Naive thymus-derived CD4-positive, alpha-beta T cell (primary cell): ENCODE results near the gene LRRN4CL. TPM values are rescaled to one million over a fixed set of nuclear protein-coding genes. Genes with fewer than 3 reads are reported as not detected.

Experiments used
- ATAC-seq: fragments of 150-1000 bp; cut with Tn5 transposase; 2 replicates; pipeline ENCODE4 v1.10.0; 2021; ENCODE audit warnings: mild to moderate bottlenecking, moderate library complexity
- CTCF ChIA-PET: fragments of 350-600 bp; sonication (Branson Sonifier 250); formaldehyde crosslinking; loops from one replicate; lab custom pipeline; 2021; ENCODE audit warnings: antibody characterized with exemption; lab: Charles Lee
- POLR2A ChIA-PET: fragments of 350-600 bp; sonication (Branson Sonifier 250); formaldehyde crosslinking; loops from one replicate; lab custom pipeline; 2021; ENCODE audit warnings: antibody characterized with exemption, inconsistent platforms; lab: Charles Lee
- DNase-seq, 9 donors: peaks; one replicate each; pipeline versions ENCODE4 v3.0.0 to v3.0.0-alpha.2; 2020 to 2022; ENCODE audit warnings: mixed read lengths in 1 of 9
- H3K27ac ChIP-seq: one replicate; pipeline ENCODE4 v1.7.0; 2013; ENCODE audit warnings: mild to moderate bottlenecking, low read depth, low read length, moderate library complexity
- H3K27me3 ChIP-seq, 2 donors: one replicate each; pipeline ENCODE4 v1.7.0; 2013; ENCODE audit warnings: low read length in 2 of 2, mild to moderate bottlenecking in 2 of 2, moderate library complexity in 2 of 2; ENCODE audit not compliant: control insufficient read depth in 2 of 2, insufficient read depth in 2 of 2
- H3K36me3 ChIP-seq, 3 experiments: 1 replicate in 2 of 3; 2 replicates in 1 of 3; pipeline ENCODE4 v1.7.0; 2013; ENCODE audit warnings: low read length in 3 of 3, mild to moderate bottlenecking in 3 of 3, moderate library complexity in 1 of 3; ENCODE audit not compliant: insufficient read depth in 3 of 3, control insufficient read depth in 2 of 3
- H3K4me1 ChIP-seq, 2 donors: one replicate each; pipeline ENCODE4 v1.7.0; 2013; ENCODE audit warnings: low read length in 2 of 2, mild to moderate bottlenecking in 2 of 2, moderate library complexity in 1 of 2; ENCODE audit not compliant: control insufficient read depth in 2 of 2, insufficient read depth in 2 of 2
- H3K4me3 ChIP-seq: 2 replicates; pipeline ENCODE4 v1.7.0; 2013; ENCODE audit warnings: mild to moderate bottlenecking, low read length
- H3K9me3 ChIP-seq, 3 experiments: 1 replicate in 2 of 3; 2 replicates in 1 of 3; pipeline ENCODE4 v1.7.0; 2013; ENCODE audit warnings: low read length in 3 of 3; ENCODE audit not compliant: control insufficient read depth in 2 of 3
- H3K27ac Mint-ChIP-seq, 9 donors: one replicate each; pipeline ENCODE4 v1.8.0; 2020 to 2022; ENCODE audit warnings: mixed read lengths in 9 of 9, mild to moderate bottlenecking in 8 of 9, moderate library complexity in 5 of 9, inconsistent platforms in 2 of 9
- H3K27me3 Mint-ChIP-seq, 5 donors: one replicate each; pipeline ENCODE4 v1.8.0; 2021 to 2022; ENCODE audit warnings: mixed read lengths in 5 of 5, mild to moderate bottlenecking in 1 of 5
- H3K36me3 Mint-ChIP-seq, 5 donors: one replicate each; pipeline ENCODE4 v1.8.0; 2020 to 2022; ENCODE audit warnings: mixed read lengths in 5 of 5, mild to moderate bottlenecking in 3 of 5, inconsistent platforms in 1 of 5
- H3K4me1 Mint-ChIP-seq, 7 donors: one replicate each; pipeline ENCODE4 v1.8.0; 2020 to 2022; ENCODE audit warnings: mixed read lengths in 7 of 7, mild to moderate bottlenecking in 3 of 7, inconsistent platforms in 1 of 7
- H3K4me3 Mint-ChIP-seq, 10 donors: one replicate each; pipeline ENCODE4 v1.8.0; 2020 to 2022; ENCODE audit warnings: mild to moderate bottlenecking in 10 of 10, mixed read lengths in 10 of 10, moderate library complexity in 6 of 10, inconsistent platforms in 2 of 10
- H3K9me3 Mint-ChIP-seq, 11 donors: one replicate each; pipeline ENCODE4 v1.8.0; 2020 to 2022; ENCODE audit warnings: mixed read lengths in 11 of 11, mild to moderate bottlenecking in 4 of 11, inconsistent platforms in 1 of 11, moderate library complexity in 1 of 11
- intact Hi-C, 2 donors: fragments of 100-400 bp; cut with micrococcal nuclease; formaldehyde crosslinking; loops; one replicate each; pipeline ENCODE4 v1.15.1; 2023
- polyA plus RNA-seq, 2 donors: library from polyadenylated mRNA; unstranded; fragments of 300-500 nt; fragmentation: Illumina TruSeq; gene quantifications; one replicate each; pipeline ENCODE4 v1.2.3, GENCODE V29; 2021
- total RNA-seq, 6 experiments: library from RNA in 5 of 6; stranded (reverse) in 5 of 6; gene quantifications; 1 replicate in 5 of 6; 2 replicates in 1 of 6; pipeline ENCODE4 v1.2.3 and lab custom pipeline; 2021 to 2026

LRRN4CL gene
- total and polyA plus RNA-seq, 7 experiments from 2014 or later, result 0.12 to 0.38 (median 0.24) TPM; not detected in 4

GRCh38 chr11:62724171-62724570 is 34.8 kb upstream of the LRRN4CL start:
- intact Hi-C loops, result no loop called here
- H3K4me1 Mint-ChIP-seq, result peaks cover 23 to 71% (median 62%) of the 10 kb centered on the region in 7 donors
- ChIA-PET POLR2A (interaction anchor here (0.6 to 17.5 kb wide), 15 partner anchors 13 to 171 kb away, joined by 3 to 347 read pairs (median 4); partner anchors contain the start of genes B3GAT3, BSCL2, GNG3 and POLR2G), CTCF (interaction anchor here (1.1 to 1.5 kb wide), 2 partner anchors 133 to 138 kb away, joined by 3 read pairs; partner anchors contain the start of gene TUT1)
- DNase-seq, result no peak
- H3K36me3 Mint-ChIP-seq, result peaks cover 0 to 60% (median 44%) of the 10 kb centered on the region in 5 donors
- peaks cover 0 to 2% (median 0%) of the 10 kb centered on the region in 5 donors for H3K27me3 Mint-ChIP-seq
- peak overlapping the region; percentile 91 to 99 (median 96) for H3K4me3 Mint-ChIP-seq
- Histone ChIP-seq H3K4me1 (peaks cover 25 to 28% of the 10 kb centered on the region in 2 donors), H3K4me3 (no peak overlapping the region), H3K27me3 (no peaks in the 10 kb centered on the region), H3K27ac (peak overlapping the region; percentile 92), H3K36me3 (peaks cover 30 to 58% (median 44%) of the 10 kb centered on the region in 3 experiments), H3K9me3 (no peaks in the 10 kb centered on the region)
- peaks cover 0 to 8% (median 0%) of the 10 kb centered on the region in 11 donors for H3K9me3 Mint-ChIP-seq
- ATAC-seq, result no peak
- H3K27ac Mint-ChIP-seq, result peak overlapping the region in 7 of 9 donors; percentile 18 to 97 (median 64)

GRCh38 chr11:62721994-62722393 is 32.7 kb upstream of the LRRN4CL start:
- no peaks in the 10 kb centered on the region for H3K27me3 ChIP-seq
- ChIA-PET POLR2A (interaction anchor here (17.5 kb wide), 1 partner anchor 11 kb away, joined by 347 read pairs; the partner anchor contains the start of genes BSCL2 and GNG3), CTCF (no interaction called here)
- H3K36me3 Mint-ChIP-seq, result peaks cover 0 to 68% (median 57%) of the 10 kb centered on the region in 5 donors
- H3K4me1 ChIP-seq, result peaks cover 24 to 25% of the 10 kb centered on the region in 2 donors
- no peak for ATAC-seq
- H3K9me3 ChIP-seq, result no peaks in the 10 kb centered on the region
- peak overlapping the region in 1 of 10 donors; percentile 13 for H3K4me3 Mint-ChIP-seq
- intact Hi-C loops, result no loop called here
- H3K9me3 Mint-ChIP-seq, result peaks cover 0 to 4% (median 0%) of the 10 kb centered on the region in 11 donors
- DNase-seq, result no peak
- no peak overlapping the region for H3K27ac ChIP-seq
- H3K27ac Mint-ChIP-seq, result peak overlapping the region in 4 of 9 donors; percentile 18 to 57 (median 30)
- no peaks in the 10 kb centered on the region for H3K27me3 Mint-ChIP-seq
- H3K4me3 ChIP-seq, result no peak overlapping the region
- H3K4me1 Mint-ChIP-seq, result peaks cover 30 to 75% (median 66%) of the 10 kb centered on the region in 7 donors
- H3K36me3 ChIP-seq, result peaks cover 44 to 76% (median 54%) of the 10 kb centered on the region in 3 experiments

GRCh38 chr11:62719302-62719978 is 30.1 kb upstream of the LRRN4CL start:
- Histone ChIP-seq H3K4me1 (peaks cover 7 to 9% of the 10 kb centered on the region in 2 donors), H3K36me3 (peaks cover 61 to 96% (median 77%) of the 10 kb centered on the region in 3 experiments), H3K27ac (no peak overlapping the region), H3K9me3 (no peaks in the 10 kb centered on the region), H3K4me3 (no peak overlapping the region), H3K27me3 (no peaks in the 10 kb centered on the region)
- no peak overlapping the region for H3K4me3 Mint-ChIP-seq
- intact Hi-C loops, result no loop called here
- peaks cover 4 to 73% (median 63%) of the 10 kb centered on the region in 5 donors for H3K36me3 Mint-ChIP-seq
- DNase-seq, result no peak
- POLR2A ChIA-PET, result interaction anchor here (0.5 to 17.5 kb wide), 6 partner anchors 8 to 162 kb away, joined by 3 to 347 read pairs (median 3); partner anchors contain the start of genes BSCL2, GNG3 and HNRNPUL2
- peak overlapping the region in 4 of 9 donors; percentile 16 to 63 (median 47) for H3K27ac Mint-ChIP-seq
- no peaks in the 10 kb centered on the region for H3K27me3 Mint-ChIP-seq
- peaks cover 19 to 74% (median 56%) of the 10 kb centered on the region in 7 donors for H3K4me1 Mint-ChIP-seq
- CTCF ChIA-PET, result no interaction called here
- ATAC-seq, result no peak
- no peaks in the 10 kb centered on the region for H3K9me3 Mint-ChIP-seq

- CTCF ChIA-PET, result no interaction called here
- POLR2A ChIA-PET, result interaction anchor here (2.0 to 17.5 kb wide), 4 partner anchors 6 to 124 kb away, joined by 7 to 347 read pairs (median 177); partner anchors contain the start of genes B3GAT3, BSCL2, GNG3 and HNRNPUL2
- Mint-ChIP-seq H3K36me3 (peaks cover 8 to 64% (median 50%) of the 10 kb centered on the region in 5 donors), H3K27me3 (no peaks in the 10 kb centered on the region), H3K4me3 (no peak overlapping the region), H3K4me1 (peaks cover 7 to 70% (median 56%) of the 10 kb centered on the region in 7 donors), H3K9me3 (no peaks in the 10 kb centered on the region), H3K27ac (peak overlapping the region in 6 of 9 donors; percentile 14 to 56 (median 42))
- Histone ChIP-seq H3K27ac (peak overlapping the region; percentile 52), H3K9me3 (no peaks in the 10 kb centered on the region), H3K4me1 (peaks cover 0 to 11% of the 10 kb centered on the region in 2 donors), H3K4me3 (no peak overlapping the region), H3K36me3 (peaks cover 52 to 87% (median 59%) of the 10 kb centered on the region in 3 experiments), H3K27me3 (no peaks in the 10 kb centered on the region)
- no peak for DNase-seq
- intact Hi-C loops, result no loop called here
- ATAC-seq, result no peak
Measured at GRCh38 chr11:62716816-62717215, 27.5 kb upstream of the LRRN4CL start.

GRCh38 chr11:62716206-62716605 is 26.9 kb upstream of the LRRN4CL start:
- Histone ChIP-seq H3K4me1 (peaks cover 0 to 11% of the 10 kb centered on the region in 2 donors), H3K36me3 (peaks cover 46 to 85% (median 53%) of the 10 kb centered on the region in 3 experiments), H3K4me3 (no peak overlapping the region), H3K9me3 (no peaks in the 10 kb centered on the region), H3K27ac (peak overlapping the region; percentile 52), H3K27me3 (no peaks in the 10 kb centered on the region)
- H3K27me3 Mint-ChIP-seq, result no peaks in the 10 kb centered on the region
- no peak overlapping the region for H3K4me3 Mint-ChIP-seq
- H3K4me1 Mint-ChIP-seq, result peaks cover 7 to 69% (median 54%) of the 10 kb centered on the region in 7 donors
- H3K9me3 Mint-ChIP-seq, result no peaks in the 10 kb centered on the region
- peak overlapping the region in 7 of 9 donors; percentile 22 to 86 (median 70) for H3K27ac Mint-ChIP-seq
- intact Hi-C loops, result no loop called here
- DNase-seq (no peak), ATAC-seq (no peak)
- CTCF ChIA-PET, result no interaction called here
- POLR2A ChIA-PET, result interaction anchor here (0.6 to 17.5 kb wide), 9 partner anchors 6 to 125 kb away, joined by 3 to 347 read pairs (median 6); partner anchors contain the start of genes B3GAT3, BSCL2, C11orf98 and CSKMT
- H3K36me3 Mint-ChIP-seq, result peaks cover 8 to 64% (median 48%) of the 10 kb centered on the region in 5 donors
